B cell (primary cell): ENCODE measurements around the gene UBAC2. TPM values are rescaled to one million over a fixed set of nuclear protein-coding genes. Genes with fewer than 3 reads are reported as not detected.

ENCODE experiments used
- ATAC-seq: fragments of 200-7000 bp; cut with Tn5 transposase; one replicate; pipeline ENCODE4 v1.10.0; 2021; ENCODE audit warnings: low read depth, mild to moderate bottlenecking, moderate number of reproducible peaks, moderate library complexity
- CTCF ChIA-PET: fragments of 350-600 bp; sonication (Branson Sonifier 250); formaldehyde crosslinking; loops from one replicate; lab custom pipeline; 2021; ENCODE audit warnings: antibody characterized with exemption, inconsistent platforms; lab: Charles Lee
- POLR2A ChIA-PET: fragments of 350-600 bp; sonication (Branson Sonifier 250); formaldehyde crosslinking; loops from one replicate; lab custom pipeline; 2021; ENCODE audit warnings: antibody characterized with exemption; lab: Charles Lee
- DNase-seq: peaks from one replicate; pipeline ENCODE4 v3.0.0; 2013
- H2AFZ ChIP-seq: 2 replicates; pipeline ENCODE4 v1.6.1; 2012; ENCODE audit warnings: mild to moderate bottlenecking, low read depth, low read length; ENCODE audit not compliant: insufficient read depth, poor library complexity, severe bottlenecking
- H3K27ac ChIP-seq, 2 donors: 1 replicate in 1 of 2; 2 replicates in 1 of 2; pipeline ENCODE4 v1.5.1; 2012 to 2013; ENCODE audit warnings: low read length in 2 of 2, mild to moderate bottlenecking in 2 of 2, moderate library complexity in 1 of 2
- H3K27me3 ChIP-seq, 4 experiments: fragments of 200-600 bp in 1 of 4; sonication (generic) in 1 of 4; replicated peaks in 1 of 4; 1 replicate in 2 of 4; 2 replicates in 2 of 4; pipeline versions ENCODE4 v1.6.1 to v1.7.0; 2013 to 2016; ENCODE audit warnings: low read length in 3 of 4, mild to moderate bottlenecking in 2 of 4, mixed read lengths in 1 of 4, moderate library complexity in 1 of 4; ENCODE audit not compliant: insufficient read depth in 4 of 4, control insufficient read depth in 3 of 4; ENCODE audit errors: control extremely low read depth in 1 of 4
- H3K36me3 ChIP-seq, 2 experiments: replicated peaks in 1 of 2; 1 replicate in 1 of 2; 2 replicates in 1 of 2; pipeline versions ENCODE4 v1.6.1 to v1.7.1; 2013; ENCODE audit warnings: low read length in 1 of 2; ENCODE audit not compliant: insufficient read depth in 2 of 2, control insufficient read depth in 1 of 2; ENCODE audit errors: control extremely low read depth in 1 of 2, extremely low read depth in 1 of 2
- H3K4me1 ChIP-seq, 2 donors: fragments of 200-600 bp in 1 of 2; sonication (generic) in 1 of 2; 1 replicate in 1 of 2; 2 replicates in 1 of 2; pipeline versions ENCODE4 v1.5.1 to v1.6.1; 2013 to 2017; ENCODE audit warnings: low read length in 2 of 2; ENCODE audit not compliant: control insufficient read depth in 2 of 2, insufficient read depth in 2 of 2
- H3K4me2 ChIP-seq: replicated peaks from 2 replicates; pipeline ENCODE3; 2012; ENCODE audit warnings: mild to moderate bottlenecking, low read depth, low read length; ENCODE audit not compliant: poor library complexity, severe bottlenecking
- H3K4me3 ChIP-seq, 5 experiments: fragments of 200-600 bp in 1 of 5; sonication (generic) in 1 of 5; 1 replicate in 3 of 5; 2 replicates in 2 of 5; pipeline versions ENCODE4 v1.5.1 to v1.7.0; 2011 to 2016; ENCODE audit warnings: low read length in 4 of 5, mild to moderate bottlenecking in 4 of 5, low read depth in 2 of 5, control low read depth in 1 of 5, moderate library complexity in 1 of 5; ENCODE audit not compliant: insufficient read depth in 1 of 5; ENCODE audit errors: control extremely low read depth in 1 of 5, extremely low read depth in 1 of 5
- H3K79me2 ChIP-seq: fragments of 200-600 bp; sonication (generic); one replicate; pipeline ENCODE4 v1.6.0; 2016; ENCODE audit warnings: low read length; ENCODE audit not compliant: control insufficient read depth, insufficient read depth
- H3K9ac ChIP-seq: fragments of 200-600 bp; sonication (generic); 2 replicates; pipeline ENCODE4 v1.6.1; 2017; ENCODE audit warnings: mild to moderate bottlenecking, low read length, moderate library complexity
- H3K9me3 ChIP-seq, 3 donors: one replicate each; pipeline versions ENCODE4 v1.6.1 to v1.7.1; 2013; ENCODE audit warnings: low read length in 2 of 3; ENCODE audit not compliant: control insufficient read depth in 2 of 3, insufficient read depth in 1 of 3; ENCODE audit errors: control extremely low read depth in 1 of 3
- H4K20me1 ChIP-seq: 2 replicates; pipeline ENCODE4 v1.6.0; 2012; ENCODE audit warnings: mild to moderate bottlenecking, low read length; ENCODE audit not compliant: insufficient read depth, control insufficient read depth, poor library complexity, severe bottlenecking
- H3K27ac Mint-ChIP-seq: one replicate; pipeline ENCODE4 v1.8.0; 2021; ENCODE audit warnings: mixed read lengths
- H3K27me3 Mint-ChIP-seq: one replicate; pipeline ENCODE4 v1.8.0; 2021; ENCODE audit warnings: mixed read lengths
- H3K4me1 Mint-ChIP-seq: one replicate; pipeline ENCODE4 v1.8.0; 2021; ENCODE audit warnings: mixed read lengths
- H3K4me3 Mint-ChIP-seq: one replicate; pipeline ENCODE4 v1.8.0; 2021; ENCODE audit warnings: mixed read lengths
- H3K9me3 Mint-ChIP-seq: one replicate; pipeline ENCODE4 v1.8.0; 2022; ENCODE audit warnings: mixed read lengths; ENCODE audit not compliant: insufficient read depth
- EZH2 ChIP-seq: IDR thresholded peaks from 2 replicates; pipeline ENCODE4 v1.6.1; 2012; ENCODE audit warnings: borderline replicate concordance, low read depth, mild to moderate bottlenecking, moderate library complexity, low read length; ENCODE audit not compliant: insufficient read depth, poor library complexity, severe bottlenecking
- WGBS: methylation state at CpG from one replicate; pipeline ENCODE4 v1.1.5; 2013; ENCODE audit warnings: missing lambda C conversion rate; ENCODE audit not compliant: insufficient coverage; 5-methylcytosine and 5-hydroxymethylcytosine counted together
- intact Hi-C: fragments of 100-400 bp; cut with micrococcal nuclease; formaldehyde crosslinking; loops from one replicate; pipeline ENCODE4 v1.10.0; 2022
- polyA plus RNA-seq: library from polyadenylated mRNA; depleted of rRNA; stranded (reverse); fragments of >200 nt; gene quantifications from 2 replicates; pipeline ENCODE4 v1.2.3, GENCODE V29; 2012
- total RNA-seq, 2 donors: library from RNA; stranded (reverse); fragments of 120-200 nt in 1 of 2; gene quantifications; 1 replicate in 1 of 2; 2 replicates in 1 of 2; pipeline versions ENCODE4 v1.2.3 to v1.2.4, GENCODE V29; 2013 to 2022
- TF ChIP-seq, protein P1 (sequence below): fragments of 200-600 bp; IDR thresholded peaks from one replicate; pipeline ENCODE4 v1.8.0; 2022; ENCODE audit warnings: antibody characterized with exemption, mild to moderate bottlenecking

Gene UBAC2
- total and polyA plus RNA-seq, 2 donors (not counting 1 experiment from before 2014, with no cell fraction given), result 56.3 to 60.8 TPM

DNA sequence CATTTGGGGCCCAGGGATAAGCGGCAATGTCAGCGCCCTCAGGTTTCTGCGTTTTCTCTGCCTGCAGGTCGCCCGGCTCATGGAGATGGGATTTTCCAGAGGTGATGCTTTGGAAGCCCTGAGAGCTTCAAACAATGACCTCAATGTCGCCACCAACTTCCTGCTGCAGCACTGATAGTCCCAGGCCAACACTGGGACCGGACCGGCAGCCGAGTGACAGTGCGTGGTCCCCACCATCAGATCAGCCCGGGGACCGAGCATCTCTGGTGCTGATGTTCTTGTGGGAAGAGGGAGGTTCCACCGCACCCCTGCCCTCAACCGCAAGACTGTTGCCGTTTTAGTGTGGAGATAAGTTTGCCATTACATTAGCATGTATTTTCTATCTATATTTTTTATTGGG, 184.5 kb downstream of the UBAC2 start:
- Mint-ChIP-seq H3K9me3 (no peaks in the 10 kb centered on the region), H3K27me3 (no peaks in the 10 kb centered on the region), H3K4me1 (peaks cover 66% of the 10 kb centered on the region), H3K4me3 (no peak overlapping the region), H3K27ac (peak overlapping the region; percentile 53)
- H3K4me1 ChIP-seq, result peaks cover 55 to 64% of the 10 kb centered on the region in 2 donors
- H3K9me3 ChIP-seq, result no peaks in the 10 kb centered on the region
- no peak overlapping the region for H3K4me3 ChIP-seq
- TF ChIP-seq EZH2, result no peak
- TF ChIP-seq, protein P1, sequence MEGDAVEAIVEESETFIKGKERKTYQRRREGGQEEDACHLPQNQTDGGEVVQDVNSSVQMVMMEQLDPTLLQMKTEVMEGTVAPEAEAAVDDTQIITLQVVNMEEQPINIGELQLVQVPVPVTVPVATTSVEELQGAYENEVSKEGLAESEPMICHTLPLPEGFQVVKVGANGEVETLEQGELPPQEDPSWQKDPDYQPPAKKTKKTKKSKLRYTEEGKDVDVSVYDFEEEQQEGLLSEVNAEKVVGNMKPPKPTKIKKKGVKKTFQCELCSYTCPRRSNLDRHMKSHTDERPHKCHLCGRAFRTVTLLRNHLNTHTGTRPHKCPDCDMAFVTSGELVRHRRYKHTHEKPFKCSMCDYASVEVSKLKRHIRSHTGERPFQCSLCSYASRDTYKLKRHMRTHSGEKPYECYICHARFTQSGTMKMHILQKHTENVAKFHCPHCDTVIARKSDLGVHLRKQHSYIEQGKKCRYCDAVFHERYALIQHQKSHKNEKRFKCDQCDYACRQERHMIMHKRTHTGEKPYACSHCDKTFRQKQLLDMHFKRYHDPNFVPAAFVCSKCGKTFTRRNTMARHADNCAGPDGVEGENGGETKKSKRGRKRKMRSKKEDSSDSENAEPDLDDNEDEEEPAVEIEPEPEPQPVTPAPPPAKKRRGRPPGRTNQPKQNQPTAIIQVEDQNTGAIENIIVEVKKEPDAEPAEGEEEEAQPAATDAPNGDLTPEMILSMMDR, result no peak
- ChIA-PET POLR2A (no interaction called here), CTCF (interaction anchor here (3.3 to 19.7 kb wide), 3 partner anchors 38 to 114 kb away, joined by 19 to 477 read pairs (median 260); no protein-coding TSS in a partner anchor)
- H4K20me1 ChIP-seq, result no peaks in the 10 kb centered on the region
- no peak for DNase-seq
- H3K4me2 ChIP-seq, result no peak overlapping the region
- H3K79me2 ChIP-seq, result peaks cover 52% of the 10 kb centered on the region
- no peak overlapping the region for H2AFZ ChIP-seq
- no peak for ATAC-seq
- no peak overlapping the region for H3K9ac ChIP-seq
- intact Hi-C loops, result loop anchor here (5.0 kb wide), 1 partner anchor 33 kb away; no protein-coding TSS in a partner anchor
- 96% methylated on average over 6 of the region's 15 CpGs for WGBS
- peaks cover 0 to 18% of the 10 kb centered on the region in 2 experiments for H3K36me3 ChIP-seq
- no peak overlapping the region for H3K27ac ChIP-seq
- H3K27me3 ChIP-seq, result no peaks in the 10 kb centered on the region

DNA sequence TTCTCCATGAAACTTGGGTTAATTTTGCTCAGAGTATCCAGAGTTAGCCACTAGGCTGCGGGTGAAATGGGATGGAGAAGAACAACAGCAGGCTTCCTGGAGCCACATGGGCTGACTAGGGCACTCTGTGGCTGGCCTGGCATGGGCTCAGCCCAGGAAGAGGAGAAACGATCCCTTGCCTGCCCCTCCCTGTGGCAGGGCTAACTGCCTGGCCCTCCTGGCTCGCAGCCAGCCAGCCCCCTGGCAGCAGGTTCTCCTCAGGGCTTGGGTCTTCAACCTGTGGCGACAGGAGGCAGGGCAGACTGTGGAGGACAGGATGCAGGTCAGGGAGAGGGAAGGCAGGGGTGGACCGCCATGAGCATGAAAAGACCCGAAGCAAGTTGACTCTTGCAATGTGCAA, 185.3 kb downstream of the UBAC2 start:
- ChIA-PET POLR2A (no interaction called here), CTCF (interaction anchor here (1.0 to 19.7 kb wide), 12 partner anchors 10 to 207 kb away, joined by 3 to 477 read pairs (median 17); no protein-coding TSS in a partner anchor)
- Histone ChIP-seq H3K27me3 (no peaks in the 10 kb centered on the region), H4K20me1 (no peaks in the 10 kb centered on the region), H2AFZ (no peak overlapping the region), H3K79me2 (peaks cover 48% of the 10 kb centered on the region), H3K4me2 (no peak overlapping the region), H3K27ac (peak overlapping the region in 1 of 2 donors; percentile 69), H3K4me1 (peaks cover 47 to 57% of the 10 kb centered on the region in 2 donors), H3K4me3 (no peak overlapping the region), H3K36me3 (peaks cover 0 to 18% of the 10 kb centered on the region in 2 experiments), H3K9me3 (no peaks in the 10 kb centered on the region), H3K9ac (no peak overlapping the region)
- Mint-ChIP-seq H3K27me3 (no peaks in the 10 kb centered on the region), H3K4me3 (no peak overlapping the region), H3K4me1 (peaks cover 58% of the 10 kb centered on the region), H3K27ac (peak overlapping the region; percentile 75), H3K9me3 (no peaks in the 10 kb centered on the region)
- intact Hi-C loops, result loop anchor here (5.0 kb wide), 1 partner anchor 34 kb away; no protein-coding TSS in a partner anchor
- ATAC-seq (no peak), DNase-seq (no peak)
- 81% methylated on average over 5 of the region's 6 CpGs for WGBS
- no peak for TF ChIP-seq EZH2
- TF ChIP-seq, protein P1, result no peak
